ENCODE results near the gene TUBB4A. TPM values are rescaled to one million over a fixed set of nuclear protein-coding genes. Genes with fewer than 3 reads are reported as not detected.
A peak's percentile ranks its signal among the peaks of the same experiment; 100 is the strongest.

Gene TUBB4A
- total RNA-seq, 1 donor from 2014 or later, result 47.8 TPM

- DNase-seq (ENCODE audit: low spot score), result no peak
- no peak for ATAC-seq
- intact Hi-C loops (cut with DNase I), result no loop called here
These were observed 1.0 kb downstream of the TUBB4A start for GRCh38 chr19:6500837-6501739.

DNA sequence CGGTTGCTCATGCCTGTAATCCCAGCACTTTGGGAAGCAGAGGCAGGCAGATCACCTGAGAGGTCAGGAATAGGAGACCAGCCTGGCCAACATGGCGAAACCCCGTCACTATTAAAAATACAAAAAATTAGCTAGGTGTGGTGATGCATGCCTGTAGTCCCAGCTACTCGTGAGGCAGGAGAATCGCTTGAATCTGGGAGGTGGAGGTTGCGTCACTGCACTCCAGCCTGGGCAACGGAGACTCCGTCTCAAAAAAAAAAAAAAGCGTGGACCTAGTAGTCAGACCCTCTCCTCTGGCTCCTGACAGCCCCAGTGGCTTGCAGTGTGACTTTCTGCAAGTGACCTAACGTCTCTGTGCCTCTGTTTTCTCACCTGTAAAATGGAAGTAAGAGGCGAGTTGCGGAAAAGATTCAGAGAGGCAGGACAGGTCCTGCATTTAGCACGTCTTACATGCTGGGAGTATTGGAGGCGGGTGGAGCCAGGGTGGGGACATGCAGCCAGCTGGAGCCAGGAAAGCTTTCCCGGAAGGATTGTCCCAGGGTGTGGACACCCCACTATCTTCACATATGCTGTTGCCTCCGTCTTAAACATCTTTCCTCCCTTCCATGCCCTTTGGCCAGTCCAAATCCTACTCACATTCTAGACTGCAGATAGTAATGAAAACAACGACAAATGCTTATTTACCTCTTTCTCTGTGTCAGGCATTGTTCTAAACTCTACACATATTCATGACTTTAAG is 2.9 kb downstream of the TUBB4A start:
- DNase-seq (ENCODE audit: low spot score) (no peak), ATAC-seq (no peak)
- intact Hi-C loops (cut with DNase I), result no loop called here

DNA sequence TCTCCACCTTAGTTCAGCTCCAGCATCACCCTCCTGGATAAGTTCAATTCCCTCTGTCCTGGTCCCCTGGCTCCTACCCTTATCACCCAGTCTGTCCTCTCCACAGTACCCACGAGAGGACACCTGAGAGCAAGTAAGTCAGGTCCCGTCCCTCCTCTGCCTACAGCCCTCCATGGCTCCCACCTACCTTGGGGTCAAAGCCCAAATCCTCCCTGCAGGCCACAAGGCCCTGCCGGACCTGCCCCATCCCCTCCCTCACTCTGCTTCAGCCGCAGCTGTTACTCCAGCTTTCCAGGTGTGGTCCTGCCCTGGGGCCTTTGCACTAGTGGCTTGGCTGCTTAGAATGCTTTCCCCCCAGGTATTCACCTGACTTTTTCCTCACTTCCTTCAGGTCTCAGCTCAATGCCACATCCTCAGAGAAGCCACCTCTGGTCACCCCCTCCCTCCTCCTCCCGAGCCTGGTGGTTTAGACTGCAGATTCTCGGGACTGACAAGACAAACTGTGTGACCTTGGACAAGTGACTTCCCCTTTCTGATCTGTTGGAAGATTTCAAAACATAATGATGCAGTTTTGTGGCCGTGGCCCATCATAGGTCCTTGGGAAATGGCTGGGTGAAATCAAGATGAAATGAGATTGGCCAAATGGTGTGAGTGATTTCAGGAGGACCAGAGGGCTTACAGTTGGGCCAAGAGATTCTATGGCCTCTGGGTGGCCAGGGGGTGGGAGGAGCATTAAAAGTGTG is 3.6 kb downstream of the TUBB4A start:
- ATAC-seq (no peak), DNase-seq (ENCODE audit: low spot score) (no peak)
- intact Hi-C loops (cut with DNase I), result no loop called here

DNA sequence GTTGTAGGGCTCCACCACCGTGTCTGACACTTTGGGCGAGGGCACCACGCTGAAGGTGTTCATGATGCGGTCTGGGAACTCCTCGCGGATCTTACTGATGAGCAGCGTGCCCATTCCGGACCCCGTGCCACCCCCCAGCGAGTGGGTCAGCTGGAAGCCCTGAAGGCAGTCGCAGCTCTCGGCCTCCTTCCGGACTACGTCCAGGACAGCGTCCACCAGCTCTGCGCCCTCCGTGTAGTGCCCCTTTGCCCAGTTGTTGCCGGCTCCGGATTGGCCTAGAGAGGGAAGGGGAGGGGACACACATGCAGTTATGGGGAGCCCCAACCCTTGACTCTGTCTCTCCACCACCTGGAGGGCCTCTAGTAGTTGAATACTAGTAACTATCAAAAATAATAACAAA is 6.2 kb downstream of the TUBB4A start:
- no peak for ATAC-seq
- DNase-seq (ENCODE audit: low spot score), result no peak
- intact Hi-C loops (cut with DNase I), result no loop called here

- intact Hi-C loops (cut with DNase I), result no loop called here
- no peak for ATAC-seq
- DNase-seq (ENCODE audit: low spot score), result no peak
These were observed 7.6 kb downstream of the TUBB4A start for GRCh38 chr19:6494438-6495036.

DNA sequence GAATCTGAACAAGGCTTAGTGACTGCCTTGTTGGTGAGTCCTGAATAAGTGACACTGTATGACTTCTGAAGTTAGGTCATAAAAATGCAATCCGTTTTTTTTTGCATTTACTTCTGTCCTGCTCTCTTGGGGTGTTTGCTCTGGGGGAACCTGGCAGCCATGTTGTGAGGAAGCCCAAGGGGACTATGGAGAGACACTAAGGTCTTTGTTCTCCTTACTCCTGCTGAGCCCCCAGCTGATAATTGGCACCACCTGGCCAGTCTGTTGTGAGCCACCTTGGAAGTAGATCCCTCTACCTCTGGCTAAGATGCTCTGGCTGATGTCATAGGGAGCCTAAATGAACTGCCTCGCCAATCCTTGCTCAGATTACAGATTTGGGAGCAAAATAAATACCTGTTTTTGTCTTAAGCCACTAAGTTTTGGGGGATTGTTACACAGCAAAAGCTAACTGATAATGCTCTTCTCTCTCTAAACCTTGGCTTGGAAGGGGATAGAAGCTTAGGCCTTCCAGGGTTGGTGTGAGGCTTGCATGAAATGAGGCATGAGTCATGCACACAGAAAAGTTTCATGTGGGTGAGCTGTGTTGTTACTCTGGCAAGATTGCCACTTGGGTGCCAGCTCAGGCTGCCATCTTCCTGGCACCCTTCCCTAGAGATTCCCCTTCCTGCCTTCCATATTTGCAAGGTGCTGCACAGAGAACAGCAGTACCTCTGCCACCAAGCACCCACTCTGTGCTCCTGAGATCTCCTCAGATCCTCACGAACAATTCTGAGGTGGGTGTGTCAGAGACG is 10.1 kb downstream of the TUBB4A start:
- no peak for DNase-seq (ENCODE audit: low spot score)
- intact Hi-C loops (cut with DNase I), result no loop called here
- no peak for ATAC-seq

GRCh38 chr19:6490134-6490533 is 12.0 kb downstream of the TUBB4A start:
- intact Hi-C loops (cut with DNase I), result no loop called here
- DNase-seq (ENCODE audit: low spot score), result no peak
- ATAC-seq, result no peak

GRCh38 chr19:6489278-6490061 is 12.6 kb downstream of the TUBB4A start:
- intact Hi-C loops (cut with DNase I), result no loop called here
- ATAC-seq (no peak), DNase-seq (ENCODE audit: low spot score) (no peak)

- no peak for DNase-seq (ENCODE audit: low spot score)
- intact Hi-C loops (cut with DNase I), result no loop called here
- no peak for ATAC-seq
These were observed 17.3 kb downstream of the TUBB4A start for GRCh38 chr19:6484831-6485230.

GRCh38 chr19:6484230-6484629 is 17.9 kb downstream of the TUBB4A start:
- intact Hi-C loops (cut with DNase I), result no loop called here
- ATAC-seq, result no peak

DNA sequence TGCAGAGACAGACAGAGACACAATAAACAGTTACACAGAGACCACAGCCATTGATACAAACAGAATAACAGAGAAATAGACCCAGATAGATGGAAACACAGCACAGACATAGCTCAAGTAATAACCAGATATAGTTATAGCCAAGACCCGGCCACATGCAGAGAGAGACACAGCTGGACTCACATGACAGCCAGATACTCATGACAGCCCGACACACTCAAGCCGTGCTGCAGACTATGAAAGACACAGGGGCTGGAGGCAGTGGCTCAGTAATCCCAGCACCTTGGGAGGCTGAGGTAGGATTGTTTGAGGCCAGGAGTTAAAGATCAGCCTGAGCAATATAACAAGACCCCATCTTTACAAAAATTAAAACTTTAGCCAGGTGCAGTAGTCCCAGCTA is 18.9 kb downstream of the TUBB4A start:
- ATAC-seq (no peak), DNase-seq (ENCODE audit: low spot score) (no peak)
- intact Hi-C loops (cut with DNase I), result no loop called here

More at GRCh38 chr19:6484230-6484629, 17.9 kb downstream of the TUBB4A start:
- DNase-seq (ENCODE audit: low spot score), result no peak

- no peak for DNase-seq (ENCODE audit: low spot score)
- ATAC-seq, result no peak
- intact Hi-C loops (cut with DNase I), result no loop called here
These were observed 19.8 kb downstream of the TUBB4A start for GRCh38 chr19:6482343-6482686.

GRCh38 chr19:6481541-6482342 is 20.4 kb downstream of the TUBB4A start, which contains the start of gene DENND1C:
Gene DENND1C (minus strand): TSS chr19:6481787. CDS start chr19:6481695, 92 bp downstream.
- peak; percentile 67 for ATAC-seq
- intact Hi-C loops (cut with DNase I), result no loop called here
- no peak for DNase-seq (ENCODE audit: low spot score)

- ATAC-seq (peak; percentile 28), DNase-seq (ENCODE audit: low spot score) (no peak)
- intact Hi-C loops (cut with DNase I), result no loop called here
These were observed 21.2 kb downstream of the TUBB4A start for GRCh38 chr19:6480848-6481415.

- no peak for DNase-seq (ENCODE audit: low spot score)
- no peak for ATAC-seq
- intact Hi-C loops (cut with DNase I), result no loop called here
These were observed 22.2 kb downstream of the TUBB4A start for GRCh38 chr19:6479836-6480398.

GRCh38 chr19:6478815-6479214 is 23.3 kb downstream of the TUBB4A start:
- intact Hi-C loops (cut with DNase I), result no loop called here
- DNase-seq (ENCODE audit: low spot score) (no peak), ATAC-seq (no peak)

Measured in sciatic nerve (tissue), 2 donors.